Neutrophil (primary cell): Measurements from ENCODE around the gene MAPK11.

Source experiments
- H3K27ac ChIP-seq: fragments of 200-600 bp; sonication (generic); 2 replicates; pipeline ENCODE4 v1.5.1; 2016; ENCODE audit warnings: mild to moderate bottlenecking, moderate library complexity
- H3K27me3 ChIP-seq: fragments of 200-600 bp; sonication (generic); 2 replicates; pipeline ENCODE4 v1.6.0; 2016; ENCODE audit warnings: mild to moderate bottlenecking
- H3K36me3 ChIP-seq: fragments of 200-600 bp; sonication (generic); 2 replicates; pipeline ENCODE4 v1.5.1; 2017
- H3K4me1 ChIP-seq, 2 experiments: fragments of 200-600 bp in 1 of 2; sonication (generic) in 1 of 2; 1 replicate in 1 of 2; 2 replicates in 1 of 2; pipeline versions ENCODE4 v1.5.1 to v1.6.1; 2013 to 2016; ENCODE audit warnings: low read depth in 1 of 2, low read length in 1 of 2, mild to moderate bottlenecking in 1 of 2, moderate library complexity in 1 of 2; ENCODE audit not compliant: control insufficient read depth in 1 of 2, insufficient read depth in 1 of 2
- H3K4me3 ChIP-seq, 2 experiments: fragments of 200-600 bp in 1 of 2; sonication (generic) in 1 of 2; 1 replicate in 1 of 2; 2 replicates in 1 of 2; pipeline ENCODE4 v1.5.1; 2013 to 2016; ENCODE audit warnings: low read depth in 1 of 2, low read length in 1 of 2, mild to moderate bottlenecking in 1 of 2, moderate library complexity in 1 of 2
- H3K9me3 ChIP-seq: fragments of 200-600 bp; sonication (generic); 2 replicates; pipeline ENCODE4 v1.5.1; 2016
- TF ChIP-seq, protein P1 (sequence below): fragments of 200-600 bp; sonication (generic); IDR thresholded peaks from 2 replicates; pipeline ENCODE4 v1.5.1; 2016; ENCODE audit warnings: antibody characterized with exemption

The MAPK11 gene

GRCh38 chr22:50216684-50217520 lies 53.3 kb downstream of the MAPK11 start:
- H3K27ac ChIP-seq: no peak overlapping the region
- H3K9me3 ChIP-seq: no peaks in the 10 kb centered on the region
- TF ChIP-seq, protein P1, sequence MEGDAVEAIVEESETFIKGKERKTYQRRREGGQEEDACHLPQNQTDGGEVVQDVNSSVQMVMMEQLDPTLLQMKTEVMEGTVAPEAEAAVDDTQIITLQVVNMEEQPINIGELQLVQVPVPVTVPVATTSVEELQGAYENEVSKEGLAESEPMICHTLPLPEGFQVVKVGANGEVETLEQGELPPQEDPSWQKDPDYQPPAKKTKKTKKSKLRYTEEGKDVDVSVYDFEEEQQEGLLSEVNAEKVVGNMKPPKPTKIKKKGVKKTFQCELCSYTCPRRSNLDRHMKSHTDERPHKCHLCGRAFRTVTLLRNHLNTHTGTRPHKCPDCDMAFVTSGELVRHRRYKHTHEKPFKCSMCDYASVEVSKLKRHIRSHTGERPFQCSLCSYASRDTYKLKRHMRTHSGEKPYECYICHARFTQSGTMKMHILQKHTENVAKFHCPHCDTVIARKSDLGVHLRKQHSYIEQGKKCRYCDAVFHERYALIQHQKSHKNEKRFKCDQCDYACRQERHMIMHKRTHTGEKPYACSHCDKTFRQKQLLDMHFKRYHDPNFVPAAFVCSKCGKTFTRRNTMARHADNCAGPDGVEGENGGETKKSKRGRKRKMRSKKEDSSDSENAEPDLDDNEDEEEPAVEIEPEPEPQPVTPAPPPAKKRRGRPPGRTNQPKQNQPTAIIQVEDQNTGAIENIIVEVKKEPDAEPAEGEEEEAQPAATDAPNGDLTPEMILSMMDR: no peak
- no peak overlapping the region for H3K4me3 ChIP-seq
- H3K27me3 ChIP-seq: no peaks in the 10 kb centered on the region
- H3K4me1 ChIP-seq: no peaks in the 10 kb centered on the region
- H3K36me3 ChIP-seq: peaks cover 100% of the 10 kb centered on the region

DNA sequence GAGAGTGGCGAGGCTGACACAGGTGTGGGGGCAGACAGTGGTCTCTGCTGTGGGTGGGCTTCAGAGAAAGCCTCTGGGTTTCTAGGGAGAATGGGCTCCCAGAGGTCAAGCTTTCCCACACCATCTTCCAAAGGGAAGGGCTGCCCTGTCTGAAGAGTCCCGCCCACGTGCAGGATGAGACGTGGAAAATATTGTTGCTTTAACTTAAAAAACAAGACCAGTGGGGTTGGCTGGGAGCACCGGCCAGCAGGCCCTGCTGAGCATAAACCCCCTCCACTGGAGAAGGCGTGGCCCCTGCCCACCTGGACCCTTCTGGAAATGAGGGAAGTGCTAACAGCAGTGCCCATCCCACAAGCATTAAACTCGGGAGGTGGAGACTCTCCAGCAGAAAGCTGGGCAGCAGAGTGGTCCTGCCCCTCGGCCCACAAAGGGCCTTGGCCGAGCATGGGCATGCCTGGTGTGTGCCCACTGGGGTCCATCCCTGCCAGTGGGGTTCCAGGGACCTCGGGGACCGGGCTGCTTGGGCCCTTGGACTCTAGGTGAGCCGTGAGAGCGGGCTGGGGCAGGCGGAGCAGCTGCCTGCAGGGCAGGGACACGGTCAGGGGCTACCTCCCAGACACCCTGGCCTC lies 54.0 kb downstream of the MAPK11 start:
- Histone ChIP-seq H3K4me3 (no peak overlapping the region), H3K27ac (no peak overlapping the region), H3K36me3 (peaks cover 100% of the 10 kb centered on the region), H3K9me3 (no peaks in the 10 kb centered on the region), H3K4me1 (no peaks in the 10 kb centered on the region), H3K27me3 (no peaks in the 10 kb centered on the region)
- TF ChIP-seq, protein P1: no peak

GRCh38 chr22:50215297-50216054 lies 54.7 kb downstream of the MAPK11 start:
- Histone ChIP-seq H3K4me3 (no peak overlapping the region), H3K9me3 (no peaks in the 10 kb centered on the region), H3K36me3 (peaks cover 100% of the 10 kb centered on the region), H3K27me3 (no peaks in the 10 kb centered on the region), H3K4me1 (no peaks in the 10 kb centered on the region), H3K27ac (no peak overlapping the region)
- TF ChIP-seq, protein P1: no peak
